Stimulated activated CD4-positive, alpha-beta T cell treated with anti-CD3 and anti-CD28 coated beads, Interleukin-1b, Interleukin-23, amount 100 ng/mL, for 24 hours (primary cell): ENCODE results near the gene BCAS3.
A peak's percentile ranks its signal among the peaks of the same experiment; 100 is the strongest.

Experiments used
- DNase-seq, 4 experiments: peaks; one replicate each; pipeline ENCODE4 v3.0.0-alpha.2; 2020; ENCODE audit warnings: low read depth in 4 of 4, low spot score in 1 of 4

Gene BCAS3

DNA sequence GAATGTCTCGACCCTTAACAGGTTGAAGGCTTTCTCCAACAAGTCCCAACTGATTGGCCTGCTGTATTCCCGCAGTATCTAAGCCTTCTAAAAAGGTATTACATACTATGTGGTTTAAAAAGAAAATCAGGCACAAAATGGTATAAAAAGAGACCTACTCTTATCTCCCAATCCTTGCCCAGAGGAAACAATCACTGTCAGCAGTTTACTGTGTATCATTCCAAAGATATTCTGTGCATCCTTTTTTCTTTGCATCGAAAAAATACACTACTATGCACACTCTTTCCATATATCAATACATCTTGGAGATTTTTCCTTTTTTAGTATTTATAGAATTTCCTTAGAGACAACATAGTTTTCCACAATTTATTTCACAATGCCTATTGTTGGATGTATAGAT, 603.2 kb downstream of the BCAS3 start:
- no peak for DNase-seq

DNA sequence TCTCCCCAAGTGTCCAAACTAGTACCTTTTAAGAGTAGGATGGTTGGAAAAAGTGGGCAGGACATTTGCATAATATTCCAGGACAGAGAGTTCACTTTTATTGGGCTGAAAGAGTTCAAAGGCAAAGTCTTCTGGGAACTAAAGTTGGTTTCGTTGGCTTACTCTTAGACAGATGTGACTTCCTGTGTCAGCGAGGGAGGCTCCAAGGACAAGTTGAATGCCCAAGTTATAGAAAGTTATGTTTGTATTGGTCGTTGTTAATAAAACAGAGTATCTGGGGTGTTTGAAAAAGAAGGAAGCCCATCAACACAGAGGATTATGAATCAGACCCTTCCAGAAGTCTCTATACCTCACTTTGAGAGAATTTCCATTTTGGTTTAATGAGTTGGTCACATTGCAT, 604.7 kb downstream of the BCAS3 start:
- DNase-seq: no peak

DNA sequence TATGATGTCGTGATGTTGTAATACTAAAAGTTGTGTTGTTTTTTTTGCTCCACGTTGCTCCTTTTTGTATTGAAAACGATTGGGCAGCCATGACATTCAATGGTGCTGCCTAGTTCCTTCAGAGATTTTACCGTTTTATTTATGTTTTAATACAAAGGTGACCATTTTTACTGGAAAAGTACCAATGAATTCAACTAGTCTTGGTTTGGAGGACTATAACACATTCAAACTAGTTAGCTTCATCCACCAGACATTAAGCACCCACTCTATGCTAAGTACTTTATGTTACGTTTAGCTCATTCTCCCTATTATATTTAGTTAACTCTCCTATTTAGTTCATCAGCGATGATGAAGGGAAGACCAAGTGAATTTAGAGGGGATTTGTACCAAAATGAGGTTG, 605.4 kb downstream of the BCAS3 start:
- DNase-seq: no peak

DNA sequence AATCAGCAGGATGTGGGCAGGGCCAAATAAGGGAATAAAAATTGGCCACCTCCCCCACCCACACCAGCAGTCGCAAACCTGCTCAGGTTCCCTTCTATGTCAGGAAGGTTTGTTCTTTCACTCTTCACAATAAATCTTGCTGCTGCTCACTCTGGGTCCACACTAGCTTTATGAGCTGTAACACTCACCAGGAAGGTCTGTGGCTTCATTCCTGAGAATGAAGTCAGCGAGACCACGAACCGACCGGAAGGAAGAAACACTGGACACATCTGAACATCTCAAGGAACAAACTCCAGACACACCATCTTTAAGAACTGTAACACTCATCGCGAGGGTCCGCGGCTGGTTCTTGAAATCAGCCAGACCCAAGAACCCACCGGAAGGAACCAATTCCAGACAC, 606.5 kb downstream of the BCAS3 start:
- DNase-seq: no peak

DNA sequence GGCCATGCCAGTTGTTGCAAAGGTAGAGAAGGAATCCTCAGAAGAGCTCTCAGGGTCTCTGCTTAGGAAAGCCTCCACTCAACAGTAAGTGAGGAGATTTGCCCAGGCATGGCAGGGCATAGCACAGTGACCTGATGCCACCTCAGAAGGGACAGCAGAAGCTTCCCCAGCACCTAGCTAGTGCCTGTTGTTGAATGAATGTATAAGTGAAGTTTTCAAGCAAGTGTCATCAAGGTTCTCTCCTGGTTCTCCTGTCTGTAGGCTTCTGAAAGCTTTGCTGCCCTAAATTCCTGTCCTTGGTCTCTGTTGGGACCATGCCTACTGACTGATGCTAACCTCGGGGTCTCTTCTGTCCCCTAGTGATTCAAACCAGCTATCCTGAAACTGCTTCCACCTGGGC, 607.1 kb downstream of the BCAS3 start:
- no peak for DNase-seq

DNA sequence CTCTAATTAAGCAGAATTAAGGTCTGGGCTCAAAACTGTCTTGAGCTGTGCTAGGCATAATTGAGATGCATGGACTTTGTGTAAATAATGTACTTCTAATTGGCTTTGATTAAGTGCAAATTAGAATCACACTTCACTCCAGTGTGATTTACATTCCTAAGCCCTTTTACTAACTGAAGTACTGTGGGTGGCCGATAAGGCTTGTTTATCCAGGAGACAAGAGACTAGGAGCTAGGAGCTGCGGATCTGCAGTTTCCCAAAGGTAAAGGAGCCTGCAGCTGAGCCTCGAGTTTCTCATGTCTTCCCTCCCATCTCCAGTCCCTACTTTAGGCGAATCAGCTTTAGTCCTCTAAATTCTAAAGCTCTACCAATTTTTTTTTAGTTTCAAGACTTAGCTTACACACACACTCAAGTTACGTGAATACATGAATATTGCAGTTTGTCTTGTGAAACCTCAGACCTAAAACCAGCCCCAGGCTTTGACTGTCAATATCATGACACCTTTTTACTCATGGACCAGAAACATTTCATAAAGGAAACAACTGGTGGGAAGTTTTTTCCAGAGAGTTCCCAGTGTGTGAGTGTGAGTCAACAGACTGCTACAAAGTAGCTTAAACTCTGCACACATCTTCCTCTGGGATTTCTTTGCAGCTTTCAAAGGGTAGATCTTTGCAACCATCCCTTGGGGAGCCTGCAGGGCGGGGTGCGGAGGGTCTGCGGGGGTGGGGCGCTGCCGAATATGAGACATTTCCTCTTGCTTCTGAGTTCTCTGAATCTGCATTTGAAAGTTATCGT, 608.1 kb downstream of the BCAS3 start:
- peak in 1 of 4 experiments; percentile 8 for DNase-seq

DNA sequence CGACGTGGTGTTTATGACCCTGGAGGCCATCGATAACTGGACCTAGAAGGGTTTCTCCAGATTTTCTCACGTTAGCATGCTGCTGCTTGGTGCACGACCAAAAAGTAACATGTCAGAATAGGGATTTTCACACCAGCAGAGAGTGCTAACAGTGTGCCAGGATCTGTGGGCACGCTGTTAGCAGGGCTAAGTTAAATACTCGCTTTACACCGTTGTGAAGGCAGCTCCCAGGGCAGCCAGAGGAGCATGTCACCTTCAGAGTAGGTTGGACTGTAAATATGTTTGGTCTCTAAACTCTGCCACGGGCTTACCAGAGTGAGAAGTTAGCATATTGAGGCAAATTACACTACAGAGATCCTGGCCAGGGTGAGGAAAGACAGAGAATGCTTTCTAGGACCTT, 608.8 kb downstream of the BCAS3 start:
- DNase-seq: no peak

DNA sequence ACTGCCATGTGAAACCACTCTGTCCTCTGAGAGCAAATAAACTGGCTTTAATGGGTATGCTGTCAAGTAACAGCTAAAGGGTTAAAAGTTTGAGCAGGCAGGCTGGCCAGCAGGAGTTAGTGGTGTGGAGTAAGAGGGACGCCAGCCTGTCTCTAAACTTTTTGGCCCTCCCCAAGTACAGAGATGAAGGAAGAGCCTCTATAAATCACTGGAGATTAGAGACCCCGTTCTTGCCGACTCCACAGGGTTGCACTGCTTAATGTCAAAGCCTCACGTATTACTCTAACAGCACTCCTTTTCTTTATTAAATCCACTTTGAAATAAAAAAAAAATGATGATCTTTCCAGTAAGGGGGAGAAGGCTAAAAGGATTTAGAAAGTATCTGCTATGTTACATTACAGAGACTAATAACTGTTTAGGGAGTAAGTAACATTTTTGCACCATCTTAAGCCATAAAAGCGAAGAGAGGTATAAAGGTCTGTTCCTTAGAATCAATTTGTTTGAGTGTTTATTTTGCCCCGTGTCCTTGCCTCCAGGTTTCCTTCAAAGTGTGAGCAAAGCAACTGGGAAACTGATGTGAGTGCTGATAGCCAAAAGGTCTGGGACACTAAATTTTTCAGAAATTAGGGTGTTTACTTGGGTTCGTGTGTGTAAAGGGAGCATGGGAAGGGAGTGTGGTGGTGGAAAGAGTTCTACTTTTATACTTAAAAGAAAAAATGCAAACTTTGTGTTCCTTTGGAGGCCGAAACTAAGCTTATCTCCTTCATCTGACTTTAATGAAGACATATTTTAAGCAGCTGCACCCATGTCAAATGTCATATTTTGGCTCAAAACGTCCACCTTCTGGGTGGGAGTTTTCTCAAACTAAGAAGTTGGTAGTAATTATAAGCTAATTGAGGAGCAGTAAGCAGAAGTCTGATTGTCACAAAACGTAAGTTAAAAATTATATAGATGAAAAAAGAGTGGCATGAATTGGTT, 612.0 kb downstream of the BCAS3 start:
- no peak for DNase-seq

DNA sequence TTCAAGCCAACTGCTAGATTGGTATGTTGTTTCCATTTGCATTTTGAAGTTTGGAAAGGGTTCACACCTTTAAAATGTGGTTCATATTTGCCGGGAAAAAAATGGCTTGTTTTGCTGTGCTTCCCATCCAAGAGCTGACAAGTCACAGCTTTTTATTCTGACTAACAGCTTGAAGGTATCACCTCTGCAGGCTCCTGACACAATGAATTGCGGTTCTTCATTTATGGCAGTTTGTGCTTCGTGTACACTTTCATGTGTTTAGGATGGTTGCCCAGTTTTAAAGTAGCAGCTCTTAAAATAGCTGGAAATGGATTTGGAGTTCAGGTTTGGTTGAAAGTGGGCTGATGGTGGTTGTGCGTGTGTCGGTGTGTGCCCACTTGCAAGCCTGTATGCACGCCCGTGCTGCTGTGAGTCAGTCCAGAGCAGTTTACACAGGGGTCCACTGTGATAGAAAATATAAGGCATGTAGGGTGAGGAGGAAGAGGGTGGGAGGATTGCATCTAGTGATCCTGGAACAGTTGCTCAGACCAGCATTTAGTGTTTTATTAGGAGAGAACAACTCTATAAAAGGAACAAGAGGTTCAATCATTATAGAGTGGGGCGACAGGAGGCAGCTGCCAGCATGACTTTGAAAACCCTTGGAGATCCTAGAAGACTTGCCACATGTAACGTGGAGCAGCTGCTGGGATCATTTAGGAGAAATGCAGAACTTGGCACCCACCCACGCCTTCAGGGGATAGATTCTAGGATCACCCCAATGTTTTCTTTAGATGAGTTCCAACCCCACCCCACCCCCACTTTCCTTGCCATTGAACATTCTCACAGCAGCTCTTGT, 614.0 kb downstream of the BCAS3 start:
- DNase-seq: no peak

DNA sequence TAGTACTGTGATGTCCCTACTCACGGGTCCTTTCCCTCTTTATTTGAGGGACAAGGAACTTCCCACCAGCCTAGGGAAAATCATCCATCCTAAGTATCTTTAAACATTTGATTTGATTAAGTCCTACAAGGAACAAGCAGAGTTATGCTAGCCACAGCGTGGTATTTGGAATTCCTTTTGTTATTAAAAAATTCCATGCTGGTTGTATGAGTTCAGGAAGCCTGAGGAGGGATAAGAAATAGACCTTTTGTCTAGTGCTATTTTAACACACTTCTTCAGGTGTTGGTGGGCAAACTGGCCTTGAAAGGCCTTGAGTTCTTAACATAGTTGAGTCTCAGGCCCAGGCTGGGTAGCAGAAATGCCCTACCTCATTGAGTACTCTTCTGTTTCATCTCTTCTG, 616.6 kb downstream of the BCAS3 start:
- no peak for DNase-seq

DNA sequence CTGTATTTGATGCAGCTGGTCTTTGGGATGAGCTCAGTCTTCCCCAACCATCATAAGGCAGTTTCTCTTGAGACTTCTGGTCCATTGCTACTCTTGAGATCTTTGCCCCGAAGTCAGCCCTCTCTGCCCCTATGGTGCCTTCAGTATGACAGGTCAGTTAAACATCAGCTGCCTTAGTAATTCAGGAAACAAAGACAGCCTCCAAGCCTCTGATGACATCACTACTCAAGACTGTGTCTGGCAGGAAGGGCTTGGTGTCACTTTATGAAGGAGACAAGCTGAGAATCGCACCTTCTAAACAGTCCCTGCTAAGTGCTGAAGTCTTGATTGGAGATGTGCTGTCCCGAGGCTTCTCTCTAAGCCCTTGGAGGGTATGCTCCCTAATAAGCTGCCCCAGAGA, 617.1 kb downstream of the BCAS3 start:
- DNase-seq: no peak

DNA sequence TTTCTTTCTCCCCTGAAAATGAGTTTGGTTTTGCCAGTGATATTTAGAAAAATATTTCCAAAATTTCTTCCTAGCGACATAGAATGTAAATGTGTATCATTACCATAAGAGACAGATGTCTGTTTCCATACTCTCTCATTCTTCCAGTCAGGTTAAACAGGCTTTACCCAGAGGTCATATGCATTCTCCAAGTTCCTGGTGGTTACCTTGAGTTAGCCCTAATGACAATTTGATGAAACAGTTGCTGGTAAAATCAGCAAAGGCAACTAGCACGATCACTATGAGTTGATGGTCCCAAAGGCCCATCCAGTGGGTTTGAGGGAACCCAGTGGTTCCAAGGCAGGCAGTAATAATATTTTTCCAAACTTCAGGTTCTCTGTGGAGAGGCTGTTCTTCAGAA, 618.4 kb downstream of the BCAS3 start:
- no peak for DNase-seq

DNA sequence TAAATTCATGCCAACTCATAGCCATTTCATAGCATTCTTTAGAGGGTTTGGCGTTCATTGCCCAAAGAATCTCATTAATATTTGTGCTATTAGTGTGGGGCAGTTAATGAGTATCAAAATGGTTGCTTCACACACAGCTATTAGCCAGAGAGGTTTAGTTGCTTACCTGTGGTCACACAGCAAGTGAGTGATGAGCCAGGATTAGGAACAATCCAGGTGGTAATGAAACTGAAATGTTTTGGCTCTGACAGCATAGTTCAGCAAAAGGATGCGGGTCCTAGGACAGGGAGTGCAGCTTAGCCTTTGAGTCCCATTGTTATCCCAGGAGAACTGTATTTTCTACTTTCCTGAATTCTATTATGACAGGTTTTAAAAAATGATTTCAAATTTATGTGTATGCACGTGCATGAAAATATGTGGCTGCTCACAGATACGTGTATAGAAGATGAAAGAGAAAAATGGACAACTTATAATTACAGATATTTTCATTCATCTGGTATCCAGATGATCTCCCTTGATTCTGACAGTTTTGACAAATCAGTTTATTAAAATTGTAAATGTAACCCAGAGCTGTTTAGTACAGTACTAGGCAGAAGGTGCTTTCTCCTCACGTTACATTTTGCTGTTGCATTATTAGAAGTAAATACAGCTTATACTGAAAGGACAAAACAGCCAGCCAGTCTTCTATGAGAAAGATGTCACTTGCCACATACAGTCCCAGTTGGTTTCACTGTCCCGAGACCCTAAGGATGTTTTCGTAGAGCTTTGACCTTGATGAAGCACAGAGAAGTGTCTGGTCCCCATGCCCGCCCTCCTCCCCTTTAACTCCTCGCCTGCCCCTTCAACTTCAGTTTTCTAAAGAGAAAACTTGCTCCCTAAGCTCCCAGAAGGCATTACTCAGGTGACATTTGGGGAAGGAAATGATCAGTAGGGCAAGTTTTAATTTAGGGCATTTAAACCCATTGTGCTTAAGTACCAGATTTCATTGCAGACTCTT, 622.2 kb downstream of the BCAS3 start:
- no peak for DNase-seq

DNA sequence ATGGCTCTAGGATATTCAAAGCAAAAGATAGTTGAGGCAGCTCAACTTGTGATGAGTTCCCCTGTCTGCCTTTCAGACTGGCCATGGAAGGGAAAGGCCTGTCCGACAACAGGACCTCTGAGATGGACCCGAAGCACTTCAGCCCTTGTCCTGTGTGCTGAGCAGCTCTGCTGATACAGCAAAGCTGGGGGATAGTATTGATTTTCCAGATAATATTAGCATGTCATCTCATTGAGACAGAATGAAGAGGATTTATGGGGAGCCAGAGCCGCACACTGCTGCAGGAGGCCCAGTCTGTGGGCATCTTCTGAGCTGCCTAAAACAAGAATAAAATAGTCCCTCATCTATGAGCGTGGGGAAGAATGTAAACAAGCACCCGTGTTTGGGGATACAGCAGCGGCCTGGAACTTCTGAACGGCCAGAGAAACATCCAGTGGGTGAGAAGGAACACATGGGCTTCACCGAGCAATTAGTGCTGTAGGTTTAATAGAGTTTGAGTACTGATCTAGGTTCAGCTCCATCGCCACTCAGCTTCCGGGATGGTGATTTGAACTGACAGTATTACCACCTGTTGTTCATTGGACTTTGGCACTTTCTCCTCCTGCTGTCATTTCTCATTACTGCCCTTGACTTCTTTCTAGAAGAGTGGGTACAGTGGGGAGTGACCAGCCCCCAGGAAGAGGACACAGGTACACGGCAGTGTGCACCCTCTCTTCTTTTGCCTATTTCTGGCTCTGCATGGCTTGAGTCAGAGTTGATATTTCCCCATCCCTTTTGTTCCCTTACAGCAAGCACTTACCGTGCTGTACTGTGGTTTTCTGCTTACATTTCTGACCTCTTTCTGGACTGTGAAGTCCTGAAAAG, 625.5 kb downstream of the BCAS3 start:
- no peak for DNase-seq

DNA sequence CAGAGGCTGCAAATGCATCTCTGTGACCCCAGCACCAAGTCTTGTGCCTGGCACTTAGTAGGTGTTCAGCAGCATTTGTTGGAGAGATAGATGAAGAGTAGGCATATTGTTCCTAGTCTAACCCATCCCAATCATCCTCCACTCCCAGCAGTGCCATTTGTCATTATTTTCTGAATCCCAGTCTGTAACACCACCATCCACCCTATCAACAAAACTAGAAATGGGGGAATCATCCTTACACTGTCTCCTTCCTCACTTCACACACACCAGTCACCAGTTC, 626.1 kb downstream of the BCAS3 start:
- no peak for DNase-seq

DNA sequence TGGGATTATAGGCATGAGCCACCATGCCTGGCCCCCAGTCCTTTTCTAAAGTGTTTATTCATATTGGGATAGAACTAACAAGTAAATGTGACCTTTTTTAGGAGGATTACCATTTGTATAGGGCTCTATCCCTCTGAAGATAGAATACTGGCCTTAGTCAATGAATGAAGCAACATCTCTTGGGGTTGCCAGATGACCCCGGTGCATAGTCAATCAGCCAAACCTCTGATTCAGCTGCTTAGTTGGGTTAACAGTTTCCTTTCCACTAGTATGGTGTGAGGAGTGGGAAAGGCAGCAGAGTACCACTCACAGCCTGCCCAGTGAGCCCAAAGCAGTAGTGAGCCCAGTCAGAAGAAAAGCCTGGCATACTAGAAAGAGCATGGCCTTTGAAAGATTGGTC, 627.4 kb downstream of the BCAS3 start:
- DNase-seq: no peak

DNA sequence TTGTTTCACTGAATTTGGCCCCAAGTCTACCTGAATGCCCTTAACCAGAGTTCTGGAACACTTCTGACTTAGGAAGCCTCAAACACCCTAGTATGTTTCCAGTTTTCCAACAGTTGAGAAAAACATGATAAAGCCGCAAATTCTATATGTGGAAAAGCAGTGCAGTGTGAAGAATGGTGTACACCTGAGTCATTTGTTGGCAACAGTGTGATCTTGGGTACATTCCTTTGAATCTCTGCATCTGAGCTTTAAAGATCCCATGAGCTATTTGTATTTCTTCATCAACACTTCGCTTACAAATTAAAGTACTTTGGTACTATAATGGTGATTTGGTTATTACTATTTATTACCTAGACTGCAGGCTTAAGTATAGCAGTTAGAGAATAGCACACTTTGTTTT, 628.4 kb downstream of the BCAS3 start:
- no peak for DNase-seq

DNA sequence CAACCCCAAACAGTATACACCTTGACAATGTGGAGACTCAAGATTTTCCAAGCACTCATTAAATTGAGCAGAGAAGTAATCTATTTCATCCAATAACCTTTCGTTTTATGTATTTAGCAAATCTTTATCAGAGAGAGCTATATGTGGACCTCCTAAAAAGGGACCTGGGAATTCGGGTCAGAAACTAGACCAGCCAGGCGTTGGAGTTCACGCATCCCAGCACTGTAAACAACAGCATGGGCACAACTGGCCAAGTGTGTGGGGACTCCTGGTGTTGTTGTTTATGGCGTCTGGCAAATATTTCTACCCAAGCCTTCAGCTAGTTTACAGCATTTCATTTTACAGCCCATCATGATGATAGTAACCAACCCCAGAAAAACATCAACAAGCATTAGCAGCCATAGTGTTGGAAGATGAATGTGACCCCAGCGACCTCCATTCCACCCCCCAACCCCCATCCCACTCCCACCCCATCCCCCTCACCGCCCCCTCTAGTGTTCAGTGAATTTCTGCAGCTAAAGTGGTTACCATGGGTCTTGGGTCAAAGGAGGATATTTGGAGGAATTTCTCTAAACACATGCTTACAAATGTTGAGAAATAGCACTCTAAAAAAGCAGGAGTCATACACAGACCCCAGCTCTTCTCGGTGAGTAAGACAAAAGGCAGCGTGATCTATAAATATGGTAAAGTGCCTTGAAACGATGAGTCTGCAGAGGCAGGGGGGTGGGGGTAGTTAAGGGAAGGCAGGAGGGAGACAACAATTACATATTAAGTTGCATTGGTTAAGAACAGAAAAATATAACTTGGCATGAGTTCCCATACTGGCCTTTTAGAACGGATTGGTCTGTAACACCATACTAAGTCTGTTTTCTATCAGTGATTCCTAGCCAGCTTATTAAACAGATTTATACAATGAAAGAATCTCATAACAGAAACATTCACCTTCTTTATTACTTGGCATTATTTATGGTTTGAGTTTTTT, 630.5 kb downstream of the BCAS3 start:
- no peak for DNase-seq
